Measurements from ENCODE around the gene EVA1C. TPM values are rescaled to one million over a fixed set of nuclear protein-coding genes. Genes with fewer than 3 reads are reported as not detected.

Gene EVA1C
- total RNA-seq, 6 donors from 2014 or later = 40.2 to 75.6 (median 55.7) TPM

GRCh38 chr21:32549886-32550285, 137.4 kb downstream of the EVA1C start:
- DNase-seq (no peak), ATAC-seq (ENCODE audit: low FRiP score in 2 of 2) (no peak)
- Histone ChIP-seq H3K9me3 (no peaks in the 10 kb centered on the region), H3K4me3 (no peak overlapping the region), H3K36me3 (no peaks in the 10 kb centered on the region), H3K4me1 (no peaks in the 10 kb centered on the region), H3K27me3 (no peaks in the 10 kb centered on the region), H3K27ac (no peak overlapping the region)
- 79 to 97% methylated on average over 3 of the region's 3 CpGs for WGBS, 2 donors
- no peak for TF ChIP-seq POLR2A (IDR thresholded peaks at IDR 0.05)
- no peak for TF ChIP-seq POLR2AphosphoS5 (IDR thresholded peaks at IDR 0.05)
- TF ChIP-seq CTCF (IDR thresholded peaks at IDR 0.05) = no peak
- no peak for TF ChIP-seq EP300 (IDR thresholded peaks at IDR 0.05)

- 85 to 93% methylated on average over 4 of the region's 4 CpGs for WGBS, 2 donors
- H3K27ac ChIP-seq = no peak overlapping the region
- DNase-seq (no peak), ATAC-seq (ENCODE audit: low FRiP score in 2 of 2) (no peak)
- no peaks in the 10 kb centered on the region for H3K27me3 ChIP-seq
- no peaks in the 10 kb centered on the region for H3K9me3 ChIP-seq
- no peaks in the 10 kb centered on the region for H3K4me1 ChIP-seq
- no peak overlapping the region for H3K4me3 ChIP-seq
- TF ChIP-seq CTCF (IDR thresholded peaks at IDR 0.05) (no peak), POLR2AphosphoS5 (IDR thresholded peaks at IDR 0.05) (no peak), EP300 (IDR thresholded peaks at IDR 0.05) (no peak), POLR2A (IDR thresholded peaks at IDR 0.05) (no peak)
- no peaks in the 10 kb centered on the region for H3K36me3 ChIP-seq
Observed at GRCh38 chr21:32554832-32555638, 142.5 kb downstream of the EVA1C start.

- Histone ChIP-seq H3K4me1 (no peaks in the 10 kb centered on the region), H3K4me3 (no peak overlapping the region), H3K27me3 (no peaks in the 10 kb centered on the region), H3K9me3 (no peaks in the 10 kb centered on the region), H3K27ac (no peak overlapping the region), H3K36me3 (no peaks in the 10 kb centered on the region)
- WGBS, 2 donors = 82 to 85% methylated on average over 3 of the region's 3 CpGs
- no peak for TF ChIP-seq POLR2A (IDR thresholded peaks at IDR 0.05)
- TF ChIP-seq POLR2AphosphoS5 (IDR thresholded peaks at IDR 0.05) = no peak
- no peak for TF ChIP-seq CTCF (IDR thresholded peaks at IDR 0.05)
- no peak for TF ChIP-seq EP300 (IDR thresholded peaks at IDR 0.05)
- ATAC-seq (ENCODE audit: low FRiP score in 2 of 2) (no peak), DNase-seq (no peak)
Observed at GRCh38 chr21:32558106-32558505, 145.6 kb downstream of the EVA1C start.

GRCh38 chr21:32559006-32559610, 146.6 kb downstream of the EVA1C start:
- H3K9me3 ChIP-seq = no peaks in the 10 kb centered on the region
- no peaks in the 10 kb centered on the region for H3K27me3 ChIP-seq
- no peak overlapping the region for H3K27ac ChIP-seq
- H3K36me3 ChIP-seq = no peaks in the 10 kb centered on the region
- no peak overlapping the region for H3K4me3 ChIP-seq
- H3K4me1 ChIP-seq = no peaks in the 10 kb centered on the region
- DNase-seq (no peak), ATAC-seq (ENCODE audit: low FRiP score in 2 of 2) (no peak)
- no peak for TF ChIP-seq POLR2AphosphoS5 (IDR thresholded peaks at IDR 0.05)
- no peak for TF ChIP-seq EP300 (IDR thresholded peaks at IDR 0.05)
- TF ChIP-seq POLR2A (IDR thresholded peaks at IDR 0.05) = no peak
- TF ChIP-seq CTCF (IDR thresholded peaks at IDR 0.05) = no peak
- 86 to 92% methylated on average over 6 of the region's 6 CpGs for WGBS, 2 donors

All from upper lobe of left lung (tissue), 6 donors.